BLaER1 (cell line): Measurements from ENCODE around the gene SLC43A3.

ENCODE experiments used
- H3K27ac ChIP-seq: shearing (Covaris generic); formaldehyde crosslinking; 2 replicates; pipeline ENCODE4 v1.8.1; 2022
- H3K27me3 ChIP-seq: shearing (Covaris generic); formaldehyde crosslinking; 2 replicates; pipeline ENCODE4 v1.8.1; 2022
- H3K36me3 ChIP-seq: shearing (Covaris generic); formaldehyde crosslinking; 2 replicates; pipeline ENCODE4 v1.8.1; 2022
- H3K4me1 ChIP-seq: shearing (Covaris generic); formaldehyde crosslinking; 2 replicates; pipeline ENCODE4 v1.8.1; 2022
- H3K4me2 ChIP-seq: shearing (Covaris generic); formaldehyde crosslinking; 2 replicates; pipeline ENCODE4 v1.8.1; 2022
- H3K4me3 ChIP-seq: shearing (Covaris generic); formaldehyde crosslinking; 2 replicates; pipeline ENCODE4 v1.8.1; 2022
- H3K9ac ChIP-seq: shearing (Covaris generic); formaldehyde crosslinking; 2 replicates; pipeline ENCODE4 v1.8.1; 2022
- H3K9me3 ChIP-seq: shearing (Covaris generic); formaldehyde crosslinking; 2 replicates; pipeline ENCODE4 v1.8.1; 2022
- H4K20me1 ChIP-seq: shearing (Covaris generic); formaldehyde crosslinking; 2 replicates; pipeline ENCODE4 v1.8.1; 2022
- Cebpa-rat ChIP-seq: shearing (Covaris generic); IDR thresholded peaks from 2 replicates; pipeline ENCODE4 v1.8.1; 2022

The SLC43A3 gene

DNA sequence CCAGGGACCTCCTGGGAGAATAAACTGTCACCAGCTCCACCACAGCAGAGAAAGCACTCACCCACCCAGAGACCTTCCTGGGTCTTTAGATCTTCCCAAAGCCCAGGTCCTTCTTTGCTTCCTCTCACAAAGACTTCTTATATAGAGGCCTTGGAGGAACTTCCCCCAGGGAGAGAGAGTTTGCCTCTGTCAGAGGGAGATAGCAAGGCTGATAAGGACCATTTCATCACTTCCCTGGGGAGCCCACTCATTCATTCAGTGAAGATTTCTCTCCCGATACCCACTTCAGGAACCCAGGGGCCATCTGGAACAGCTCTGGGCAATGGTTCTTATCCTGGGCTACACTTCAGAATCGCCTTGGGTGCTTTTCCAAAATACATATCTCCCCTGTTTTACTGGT is 36.4 kb downstream of the SLC43A3 start, which contains the start of gene PRG2:
TSS of gene PRG2 (minus strand) at position 116 of the 400 bp plus-strand sequence. CDS start 706 bp downstream, outside the sequence.
- H3K4me1 ChIP-seq = no peaks in the 10 kb centered on the region
- TF ChIP-seq Cebpa-rat = no peak
- H3K36me3 ChIP-seq = 0 out of 2 replicates have a peak, but pooled peaks cover 8% of the 10 kb centered on the region
- H3K4me2 ChIP-seq = no peak within 1 kb of the TSS
- no peak within 1 kb of the TSS for H3K4me3 ChIP-seq
- H3K27ac ChIP-seq = no peak within 1 kb of the TSS
- H4K20me1 ChIP-seq = no peaks in the 10 kb centered on the region
- H3K9me3 ChIP-seq = no peaks in the 10 kb centered on the region
- H3K9ac ChIP-seq = no peak within 1 kb of the TSS
- no peaks in the 10 kb centered on the region for H3K27me3 ChIP-seq

- no peaks in the 10 kb centered on the region for H3K4me1 ChIP-seq
- H3K9ac ChIP-seq = no peak overlapping the region
- H3K4me2 ChIP-seq = no peak overlapping the region
- no peak for TF ChIP-seq Cebpa-rat
- no peaks in the 10 kb centered on the region for H3K9me3 ChIP-seq
- no peak overlapping the region for H3K4me3 ChIP-seq
- H3K27me3 ChIP-seq = no peaks in the 10 kb centered on the region
- no peaks in the 10 kb centered on the region for H4K20me1 ChIP-seq
- H3K27ac ChIP-seq = no peak overlapping the region
- H3K36me3 ChIP-seq = 0 out of 2 replicates have a peak, but pooled peaks cover 5% of the 10 kb centered on the region
Measured at GRCh38 chr11:57387289-57388030, 39.5 kb downstream of the SLC43A3 start.

GRCh38 chr11:57386178-57386940 is 40.6 kb downstream of the SLC43A3 start:
- Histone ChIP-seq H3K27ac (no peak overlapping the region), H3K4me1 (no peaks in the 10 kb centered on the region), H3K36me3 (no peaks in the 10 kb centered on the region), H4K20me1 (no peaks in the 10 kb centered on the region), H3K9me3 (no peaks in the 10 kb centered on the region), H3K4me2 (no peak overlapping the region), H3K4me3 (no peak overlapping the region), H3K9ac (no peak overlapping the region), H3K27me3 (no peaks in the 10 kb centered on the region)
- no peak for TF ChIP-seq Cebpa-rat

GRCh38 chr11:57380975-57381374 is 45.9 kb downstream of the SLC43A3 start, which contains the start of gene PRG3:
Gene PRG3 (minus strand): TSS chr11:57381150. CDS start chr11:57380708, 442 bp downstream.
- Histone ChIP-seq H3K4me2 (no peak within 1 kb of the TSS), H3K27me3 (no peaks in the 10 kb centered on the region), H3K4me1 (no peaks in the 10 kb centered on the region), H3K36me3 (no peaks in the 10 kb centered on the region), H3K4me3 (no peak within 1 kb of the TSS), H4K20me1 (no peaks in the 10 kb centered on the region), H3K9ac (no peak within 1 kb of the TSS), H3K27ac (no peak within 1 kb of the TSS), H3K9me3 (no peaks in the 10 kb centered on the region)
- no peak for TF ChIP-seq Cebpa-rat

DNA sequence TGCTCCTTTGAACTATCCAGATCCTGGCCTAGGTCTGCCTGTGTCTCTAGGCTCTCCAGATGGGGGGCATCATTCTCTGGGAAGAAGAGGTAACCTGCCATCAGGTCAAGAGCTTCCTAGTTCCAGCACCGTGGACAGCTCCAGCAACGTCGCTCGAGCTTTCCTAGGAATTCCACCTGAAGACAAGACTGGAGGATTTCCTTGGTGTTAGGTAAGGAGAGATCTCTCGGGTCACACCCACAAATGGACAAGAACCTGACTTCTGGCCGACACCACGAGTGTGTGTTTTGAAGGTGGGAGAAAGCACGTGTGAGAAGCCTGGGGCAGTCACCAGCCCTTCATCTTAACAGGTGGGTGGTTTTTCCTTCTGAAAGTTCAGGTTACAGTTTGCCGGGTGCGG is 47.2 kb downstream of the SLC43A3 start:
- Histone ChIP-seq H4K20me1 (no peaks in the 10 kb centered on the region), H3K4me3 (no peak overlapping the region), H3K36me3 (no peaks in the 10 kb centered on the region), H3K4me2 (no peak overlapping the region), H3K9me3 (no peaks in the 10 kb centered on the region), H3K9ac (no peak overlapping the region), H3K27ac (no peak overlapping the region), H3K4me1 (peaks cover 12% of the 10 kb centered on the region), H3K27me3 (no peaks in the 10 kb centered on the region)
- no peak for TF ChIP-seq Cebpa-rat

DNA sequence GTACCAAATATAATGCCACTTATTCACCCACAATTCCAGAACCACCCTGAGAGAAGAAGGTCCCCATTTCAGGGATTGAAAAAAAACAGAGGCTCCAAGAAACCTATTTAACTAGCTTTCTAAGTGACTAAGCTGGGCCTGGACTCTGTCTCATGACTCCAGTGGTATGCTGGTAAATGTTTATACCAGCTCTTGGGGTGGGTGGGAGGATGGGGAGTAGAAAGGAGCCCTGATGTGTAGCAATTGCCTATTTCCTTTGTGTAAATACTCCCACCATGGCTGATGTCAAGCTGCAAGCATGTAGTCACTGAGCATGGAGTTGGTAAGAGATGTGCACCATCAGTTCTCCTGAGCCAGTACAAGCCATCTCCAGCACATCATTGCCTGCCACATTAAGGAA is 48.7 kb downstream of the SLC43A3 start:
- no peaks in the 10 kb centered on the region for H3K9me3 ChIP-seq
- H4K20me1 ChIP-seq = no peaks in the 10 kb centered on the region
- no peak overlapping the region for H3K27ac ChIP-seq
- no peaks in the 10 kb centered on the region for H3K36me3 ChIP-seq
- no peak overlapping the region for H3K4me2 ChIP-seq
- peaks cover 17% of the 10 kb centered on the region for H3K4me1 ChIP-seq
- TF ChIP-seq Cebpa-rat = no peak
- H3K27me3 ChIP-seq = no peaks in the 10 kb centered on the region
- no peak overlapping the region for H3K9ac ChIP-seq
- H3K4me3 ChIP-seq = no peak overlapping the region

DNA sequence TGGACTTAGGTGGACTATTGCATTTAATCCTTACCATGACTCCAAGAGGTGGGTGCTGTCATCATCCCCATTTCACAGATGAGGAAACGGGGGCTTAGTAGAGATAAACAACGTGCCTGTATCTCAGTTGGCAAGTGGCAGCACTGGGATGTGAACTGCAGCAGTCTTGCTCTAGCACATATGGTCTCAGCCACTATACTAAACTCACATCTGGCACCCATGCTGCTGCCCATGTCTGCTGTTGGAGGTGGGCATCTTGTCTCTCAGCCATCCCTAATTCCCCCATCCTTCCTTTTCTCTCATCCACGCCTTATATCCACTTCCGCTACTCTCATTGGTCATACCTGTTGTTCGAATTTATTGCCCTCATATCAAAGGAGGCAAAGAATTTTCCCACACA is 49.8 kb downstream of the SLC43A3 start:
- no peak overlapping the region for H3K4me2 ChIP-seq
- TF ChIP-seq Cebpa-rat = no peak
- no peaks in the 10 kb centered on the region for H4K20me1 ChIP-seq

DNA sequence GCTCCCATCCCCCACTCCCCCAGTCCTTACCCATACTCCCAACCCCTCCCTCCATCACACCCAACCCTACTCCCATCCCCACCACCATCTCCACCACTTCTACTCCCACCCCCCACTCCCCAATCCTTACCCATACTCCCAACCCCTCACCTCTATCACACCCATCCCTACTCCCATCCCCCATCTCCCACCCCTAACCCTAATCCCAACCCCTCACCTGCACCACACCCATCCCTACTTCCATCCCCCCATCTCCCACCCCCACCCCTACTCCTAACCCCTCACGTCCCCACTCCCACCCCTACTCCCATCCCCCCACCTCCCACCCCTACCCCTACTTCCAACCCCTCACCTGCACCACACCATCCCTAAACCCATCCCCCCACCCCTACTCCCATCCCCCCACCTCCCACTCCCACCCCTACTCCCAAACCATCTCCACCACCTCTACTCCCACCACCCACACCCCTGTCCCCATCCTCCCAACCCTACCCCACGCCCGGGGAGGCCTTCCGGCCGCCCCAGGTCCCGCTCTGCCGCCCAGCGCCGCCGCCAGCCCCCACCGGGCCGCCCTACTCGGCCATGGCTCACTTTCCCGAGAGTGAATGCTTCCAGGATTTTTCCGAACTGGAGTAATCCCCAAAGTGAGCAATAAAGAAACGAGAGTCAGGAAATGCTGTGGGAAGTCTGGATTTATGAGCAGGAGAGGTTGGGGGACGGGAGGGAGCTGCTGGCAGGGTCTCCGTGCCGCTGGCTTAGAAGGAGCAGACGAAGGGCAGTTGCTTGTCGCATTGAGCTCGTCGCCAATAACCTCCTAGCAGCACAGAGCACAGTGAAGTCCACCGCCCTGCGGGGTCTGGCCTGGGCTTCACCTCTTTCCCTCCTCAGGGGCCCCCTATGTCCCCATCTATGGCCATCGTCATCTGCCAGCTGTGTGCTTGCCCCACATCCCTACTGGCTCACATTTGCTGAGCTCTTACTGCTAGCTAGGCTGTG is 50.5 kb downstream of the SLC43A3 start:
- no peak overlapping the region for H3K27ac ChIP-seq
- no peaks in the 10 kb centered on the region for H3K36me3 ChIP-seq
- H3K4me1 ChIP-seq = peaks cover 17% of the 10 kb centered on the region
- no peak for TF ChIP-seq Cebpa-rat
- no peaks in the 10 kb centered on the region for H3K27me3 ChIP-seq
- peak overlapping the region; percentile 81; the same call in 1 of the 2 replicates for H3K4me2 ChIP-seq
- H3K4me3 ChIP-seq = no peak overlapping the region
- H3K9me3 ChIP-seq = no peaks in the 10 kb centered on the region
- H3K9ac ChIP-seq = no peak overlapping the region
- no peaks in the 10 kb centered on the region for H4K20me1 ChIP-seq

More for the DNA sequence above, 49.8 kb downstream of the SLC43A3 start:
- Histone ChIP-seq H3K4me1 (peaks cover 17% of the 10 kb centered on the region), H3K9me3 (no peaks in the 10 kb centered on the region), H3K36me3 (no peaks in the 10 kb centered on the region), H3K4me3 (no peak overlapping the region), H3K9ac (no peak overlapping the region), H3K27me3 (no peaks in the 10 kb centered on the region), H3K27ac (no peak overlapping the region)

DNA sequence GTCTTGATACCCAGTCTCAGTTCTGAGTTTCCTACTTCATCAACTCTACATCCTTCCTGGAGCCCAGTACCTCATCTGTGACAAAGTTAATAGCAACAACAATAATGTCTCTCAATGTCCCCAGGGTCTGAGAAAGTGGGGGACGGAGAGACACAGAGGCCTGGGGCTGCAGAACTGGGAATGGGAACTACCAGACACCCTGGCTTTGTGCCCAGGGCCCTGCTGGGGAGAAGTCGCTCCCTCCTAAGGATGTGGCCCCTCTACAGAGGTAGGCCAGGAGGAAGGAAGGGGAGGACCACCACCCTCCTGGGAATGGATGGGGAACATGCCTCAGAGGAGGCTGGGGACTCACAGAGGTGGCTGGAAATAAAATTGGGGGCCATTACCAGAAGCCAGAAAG is 51.4 kb downstream of the SLC43A3 start:
- Histone ChIP-seq H3K9ac (peak overlapping the region; percentile 18; the same call in 1 of the 2 replicates), H3K4me1 (peaks cover 24% of the 10 kb centered on the region), H3K36me3 (no peaks in the 10 kb centered on the region), H3K9me3 (no peaks in the 10 kb centered on the region), H3K4me3 (no peak overlapping the region), H3K4me2 (peak overlapping the region; percentile 81), H4K20me1 (no peaks in the 10 kb centered on the region), H3K27ac (0 out of 2 replicates have a peak overlapping the region, but pooled peaks have one; percentile 30), H3K27me3 (no peaks in the 10 kb centered on the region)
- no peak for TF ChIP-seq Cebpa-rat
